Loucy (cell line): Measurements from ENCODE around the gene TMEM253.

Source experiments
- H2AFZ ChIP-seq: fragments of 200-600 bp; sonication (generic); 2 replicates; pipeline ENCODE4 v1.6.0; 2016; ENCODE audit warnings: antibody characterized with exemption, mild to moderate bottlenecking, low read length, moderate library complexity
- H3F3A ChIP-seq: fragments of 200-600 bp; 2 replicates; pipeline ENCODE4 v1.6.0; 2016; ENCODE audit warnings: antibody characterized with exemption, low read depth, mild to moderate bottlenecking
- H3K27me3 ChIP-seq: fragments of 200-600 bp; sonication (generic); 2 replicates; pipeline ENCODE4 v1.6.1; 2014; ENCODE audit warnings: low read length, mild to moderate bottlenecking; ENCODE audit not compliant: insufficient read depth, poor library complexity, severe bottlenecking
- H3K36me3 ChIP-seq: fragments of 200-600 bp; sonication (generic); 2 replicates; pipeline ENCODE4 v1.6.1; 2016; ENCODE audit warnings: low read length; ENCODE audit not compliant: insufficient read depth
- H3K4me1 ChIP-seq: fragments of 200-600 bp; sonication (generic); 2 replicates; pipeline ENCODE4 v1.5.1; 2014; ENCODE audit warnings: low read length, mild to moderate bottlenecking; ENCODE audit not compliant: insufficient read depth, poor library complexity, severe bottlenecking
- H3K4me2 ChIP-seq: fragments of 200-600 bp; sonication (generic); 2 replicates; pipeline ENCODE4 v1.6.0; 2014; ENCODE audit warnings: antibody characterized with exemption, low read length, low read depth, mild to moderate bottlenecking; ENCODE audit not compliant: poor library complexity, severe bottlenecking
- H3K4me3 ChIP-seq: fragments of 200-600 bp; sonication (generic); 2 replicates; pipeline ENCODE4 v1.5.1; 2014; ENCODE audit warnings: low read length, mild to moderate bottlenecking, mixed read lengths; ENCODE audit not compliant: poor library complexity, severe bottlenecking
- H3K79me2 ChIP-seq: fragments of 200-600 bp; sonication (generic); 2 replicates; pipeline ENCODE4 v1.6.1; 2014; ENCODE audit warnings: low read length; ENCODE audit not compliant: insufficient read depth
- H3K9ac ChIP-seq: fragments of 200-600 bp; sonication (generic); 2 replicates; pipeline ENCODE4 v1.6.0; 2014; ENCODE audit warnings: mild to moderate bottlenecking, low read depth, low read length, moderate library complexity; ENCODE audit not compliant: poor library complexity, severe bottlenecking
- H3K9me2 ChIP-seq: fragments of 200-600 bp; sonication (generic); replicated peaks from 2 replicates; pipeline ENCODE4 v1.6.1; 2016; ENCODE audit warnings: low read depth, low read length, mixed read lengths
- H3K9me3 ChIP-seq: fragments of 200-600 bp; sonication (generic); 2 replicates; pipeline ENCODE4 v1.6.1; 2014; ENCODE audit warnings: mild to moderate bottlenecking, antibody characterized with exemption, low read length, low read depth; ENCODE audit not compliant: insufficient read depth
- H4K20me1 ChIP-seq: fragments of 200-600 bp; sonication (generic); 2 replicates; pipeline ENCODE4 v1.6.0; 2014; ENCODE audit warnings: antibody characterized with exemption, low read length, mild to moderate bottlenecking; ENCODE audit not compliant: insufficient read depth, poor library complexity, severe bottlenecking
- EZH2phosphoT487 ChIP-seq: fragments of 200-600 bp; IDR thresholded peaks from 2 replicates; pipeline ENCODE4 v1.6.1; 2018; ENCODE audit warnings: antibody characterized with exemption, mild to moderate bottlenecking, moderate library complexity, borderline replicate concordance
- TF ChIP-seq, protein P1 (sequence below): fragments of 200-600 bp; sonication (generic); conservative IDR thresholded peaks from 2 replicates; pipeline ENCODE4 v1.5.1; 2014; ENCODE audit warnings: mild to moderate bottlenecking, antibody characterized with exemption, low read length

The TMEM253 gene

DNA sequence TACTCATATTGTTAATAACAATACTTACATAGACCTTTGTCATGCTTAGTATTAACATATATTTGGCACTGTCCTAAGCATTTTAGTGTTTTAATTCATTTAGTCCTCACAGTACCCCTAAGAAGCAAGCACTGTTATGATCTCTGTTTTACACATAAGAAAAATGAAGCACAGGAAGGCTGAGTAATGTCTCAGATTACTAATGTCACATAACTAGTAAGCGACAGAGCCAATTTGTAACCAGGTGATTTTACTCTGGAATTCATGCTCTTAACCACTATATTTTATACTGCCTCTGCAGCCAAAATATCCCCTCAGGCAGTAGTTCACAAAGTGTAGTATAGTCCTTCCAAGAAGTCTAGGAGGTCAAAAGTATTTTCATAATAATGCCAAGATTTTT is 20.3 kb downstream of the TMEM253 start:
- no peaks in the 10 kb centered on the region for H3F3A ChIP-seq
- H3K4me2 ChIP-seq = no peak overlapping the region
- H3K9me2 ChIP-seq = no peaks in the 10 kb centered on the region
- H3K9ac ChIP-seq = no peak overlapping the region
- no peaks in the 10 kb centered on the region for H3K9me3 ChIP-seq
- no peak overlapping the region for H2AFZ ChIP-seq
- no peak overlapping the region for H3K4me3 ChIP-seq
- no peaks in the 10 kb centered on the region for H3K79me2 ChIP-seq
- TF ChIP-seq EZH2phosphoT487 = no peak
- TF ChIP-seq, protein P1, sequence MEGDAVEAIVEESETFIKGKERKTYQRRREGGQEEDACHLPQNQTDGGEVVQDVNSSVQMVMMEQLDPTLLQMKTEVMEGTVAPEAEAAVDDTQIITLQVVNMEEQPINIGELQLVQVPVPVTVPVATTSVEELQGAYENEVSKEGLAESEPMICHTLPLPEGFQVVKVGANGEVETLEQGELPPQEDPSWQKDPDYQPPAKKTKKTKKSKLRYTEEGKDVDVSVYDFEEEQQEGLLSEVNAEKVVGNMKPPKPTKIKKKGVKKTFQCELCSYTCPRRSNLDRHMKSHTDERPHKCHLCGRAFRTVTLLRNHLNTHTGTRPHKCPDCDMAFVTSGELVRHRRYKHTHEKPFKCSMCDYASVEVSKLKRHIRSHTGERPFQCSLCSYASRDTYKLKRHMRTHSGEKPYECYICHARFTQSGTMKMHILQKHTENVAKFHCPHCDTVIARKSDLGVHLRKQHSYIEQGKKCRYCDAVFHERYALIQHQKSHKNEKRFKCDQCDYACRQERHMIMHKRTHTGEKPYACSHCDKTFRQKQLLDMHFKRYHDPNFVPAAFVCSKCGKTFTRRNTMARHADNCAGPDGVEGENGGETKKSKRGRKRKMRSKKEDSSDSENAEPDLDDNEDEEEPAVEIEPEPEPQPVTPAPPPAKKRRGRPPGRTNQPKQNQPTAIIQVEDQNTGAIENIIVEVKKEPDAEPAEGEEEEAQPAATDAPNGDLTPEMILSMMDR = no peak
- H3K4me1 ChIP-seq = no peaks in the 10 kb centered on the region
- no peaks in the 10 kb centered on the region for H3K27me3 ChIP-seq
- no peaks in the 10 kb centered on the region for H3K36me3 ChIP-seq
- H4K20me1 ChIP-seq = no peaks in the 10 kb centered on the region

DNA sequence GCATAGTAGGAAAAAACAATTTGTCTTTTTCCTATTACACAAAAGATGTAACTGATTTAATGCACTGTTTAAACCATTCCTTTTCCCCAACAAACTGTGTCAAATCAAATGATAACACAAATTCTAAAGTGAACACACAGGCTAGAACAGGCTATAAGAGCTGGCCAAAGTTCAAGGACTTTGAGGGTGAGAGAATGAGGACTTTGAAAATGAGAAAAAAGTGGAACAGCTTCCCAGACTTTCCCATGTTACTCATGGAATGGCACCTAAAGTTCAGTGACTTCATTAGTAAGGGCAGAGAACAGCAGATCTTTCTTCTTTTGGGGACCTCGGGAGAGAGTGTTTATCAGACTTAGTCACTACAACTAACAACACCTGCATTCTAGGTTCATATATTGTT is 22.6 kb downstream of the TMEM253 start:
- Histone ChIP-seq H3K9ac (no peak overlapping the region), H3K4me3 (no peak overlapping the region), H3K79me2 (no peaks in the 10 kb centered on the region), H3K27me3 (no peaks in the 10 kb centered on the region), H3F3A (no peaks in the 10 kb centered on the region), H3K36me3 (no peaks in the 10 kb centered on the region), H3K4me1 (no peaks in the 10 kb centered on the region), H3K4me2 (no peak overlapping the region), H2AFZ (no peak overlapping the region), H3K9me3 (no peaks in the 10 kb centered on the region), H3K9me2 (no peaks in the 10 kb centered on the region), H4K20me1 (no peaks in the 10 kb centered on the region)
- TF ChIP-seq EZH2phosphoT487 = no peak

DNA sequence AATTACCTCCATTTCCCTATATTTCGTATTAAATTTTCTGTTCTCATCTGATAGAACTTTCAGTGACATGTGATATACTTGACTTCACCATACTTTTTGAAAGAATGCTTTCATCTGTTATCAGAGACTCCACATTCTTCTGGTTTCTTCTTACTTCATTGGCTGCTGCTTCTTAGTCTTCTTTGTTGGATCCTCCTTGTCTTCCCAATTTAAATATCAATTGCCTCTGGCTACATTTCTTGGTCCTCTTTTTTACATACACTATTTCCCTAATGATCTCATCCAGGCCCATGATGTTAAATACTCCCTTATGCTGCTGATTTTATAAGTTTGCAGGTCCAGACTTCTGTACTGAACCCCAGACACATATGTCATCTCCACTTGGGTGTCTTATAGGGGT is 33.0 kb downstream of the TMEM253 start:
- Histone ChIP-seq H3K4me3 (no peak overlapping the region), H3K9ac (no peak overlapping the region), H3F3A (no peaks in the 10 kb centered on the region), H3K9me2 (no peaks in the 10 kb centered on the region), H3K4me1 (no peaks in the 10 kb centered on the region), H3K27me3 (no peaks in the 10 kb centered on the region), H3K36me3 (no peaks in the 10 kb centered on the region), H4K20me1 (no peaks in the 10 kb centered on the region), H3K79me2 (no peaks in the 10 kb centered on the region), H3K4me2 (no peak overlapping the region), H3K9me3 (no peaks in the 10 kb centered on the region), H2AFZ (no peak overlapping the region)
- TF ChIP-seq, protein P1 = no peak
- TF ChIP-seq EZH2phosphoT487 = no peak

DNA sequence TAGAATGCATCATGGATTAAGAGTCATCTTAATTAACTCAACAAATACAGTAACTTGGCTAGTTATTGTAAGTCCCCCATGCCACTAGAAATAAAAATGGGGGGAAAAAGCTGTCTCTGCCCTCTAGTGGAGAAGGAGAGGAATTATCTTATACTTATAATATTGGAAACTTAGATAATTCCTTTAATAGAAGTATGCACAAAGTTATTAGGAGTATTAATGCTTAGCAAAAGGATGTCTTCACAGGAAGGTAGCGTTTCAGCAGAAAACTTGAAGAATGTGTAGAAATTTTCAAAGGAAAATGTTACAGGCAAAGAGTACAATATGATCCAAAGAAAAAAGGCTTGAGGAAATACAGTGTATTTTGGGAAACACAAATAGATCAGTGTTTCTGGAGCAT is 35.2 kb downstream of the TMEM253 start:
- Histone ChIP-seq H4K20me1 (no peaks in the 10 kb centered on the region), H3F3A (no peaks in the 10 kb centered on the region), H3K4me3 (no peak overlapping the region), H3K36me3 (no peaks in the 10 kb centered on the region), H3K4me2 (no peak overlapping the region), H2AFZ (no peak overlapping the region), H3K9me2 (no peaks in the 10 kb centered on the region), H3K27me3 (no peaks in the 10 kb centered on the region), H3K9me3 (no peaks in the 10 kb centered on the region), H3K9ac (no peak overlapping the region), H3K4me1 (no peaks in the 10 kb centered on the region), H3K79me2 (no peaks in the 10 kb centered on the region)
- TF ChIP-seq EZH2phosphoT487 = no peak
- TF ChIP-seq, protein P1 = peak; percentile 81
